A549 (cell line): ENCODE data around the gene OTULINL. TPM values are rescaled to one million over a fixed set of nuclear protein-coding genes. Genes with fewer than 3 reads are reported as not detected.

Source experiments
- ATAC-seq, 2 experiments: fragments of 200-7000 bp in 1 of 2; fragments of >200 bp in 1 of 2; cut with Nextera tagmentation in 1 of 2; cut with Tn5 transposase in 1 of 2; 3 replicates each; pipeline versions ENCODE4 v1.8.0 to v1.9.1; 2018 to 2020; ENCODE audit warnings: mild to moderate bottlenecking in 1 of 2, moderate library complexity in 1 of 2
- CTCF ChIA-PET: fragments of 300-600 bp; sonication (Branson Sonifier 250); formaldehyde crosslinking; extraction: SDS; loops from one replicate; lab custom pipeline; 2021; ENCODE audit warnings: antibody characterized with exemption, inconsistent platforms; lab: Yijun Ruan, JAX
- POLR2A ChIA-PET: fragments of 350-600 bp; formaldehyde crosslinking; extraction: SDS; loops from one replicate; lab custom pipeline; 2021; ENCODE audit warnings: antibody characterized with exemption, inconsistent platforms; lab: Yijun Ruan, JAX
- DNase-seq, 2 experiments: peaks; one replicate each; pipeline versions ENCODE4 v3.0.0 to v3.0.0-alpha.2; 2011 to 2016; ENCODE audit warnings: low read depth in 1 of 2, low spot score in 1 of 2
- FAIRE-seq: peaks from 2 replicates; lab custom pipeline; 2011; peaks lifted over from hg19 to GRCh38; lab: Jason Lieb, UNC
- H3K27ac ChIP-seq, 2 experiments: fragments of >200 bp; sonication (Bioruptor Twin); formaldehyde crosslinking; 3 replicates each; pipeline ENCODE4 v1.5.1; 2016 to 2017
- H3K4me1 ChIP-seq: fragments of >200 bp; sonication (Bioruptor Twin); formaldehyde crosslinking; 3 replicates; pipeline ENCODE4 v1.6.1; 2016
- H3K4me2 ChIP-seq: fragments of >200 bp; sonication (Bioruptor Twin); formaldehyde crosslinking; 3 replicates; pipeline ENCODE4 v1.6.1; 2016
- H3K4me3 ChIP-seq: fragments of >200 bp; sonication (Bioruptor Twin); formaldehyde crosslinking; 3 replicates; pipeline ENCODE4 v1.5.1; 2016
- H3K9me3 ChIP-seq: fragments of >200 bp; sonication (Bioruptor Twin); formaldehyde crosslinking; 3 replicates; pipeline ENCODE4 v1.6.1; 2016
- ATOH8 ChIP-seq: fragments of 250-450 bp; sonication (Bioruptor Pico); IDR thresholded peaks from 2 replicates; pipeline ENCODE4 v1.5.0; 2020; ENCODE audit warnings: low read depth, mild to moderate bottlenecking, moderate library complexity
- BCL3 ChIP-seq: fragments of >200 bp; sonication (Bioruptor Twin); formaldehyde crosslinking; IDR thresholded peaks from 3 replicates; pipeline ENCODE4 v1.6.1; 2016
- BHLHE40 ChIP-seq: IDR thresholded peaks from 2 replicates; pipeline ENCODE4 v1.6.1; 2012; ENCODE audit warnings: low read depth, low read length, inconsistent platforms
- CBX2 ChIP-seq: fragments of 200-600 bp; sonication (generic); IDR thresholded peaks from 2 replicates; pipeline ENCODE4 v1.6.1; 2016; ENCODE audit warnings: low read depth, mild to moderate bottlenecking, borderline replicate concordance
- CHD2 ChIP-seq: fragments of 150-350 bp; IDR thresholded peaks from 2 replicates; pipeline ENCODE4 v1.6.1; 2014; ENCODE audit warnings: low read length; ENCODE audit not compliant: partially characterized antibody
- CHD4 ChIP-seq: fragments of 200-600 bp; sonication (generic); IDR thresholded peaks from 2 replicates; pipeline ENCODE4 v1.6.1; 2016; ENCODE audit warnings: antibody characterized with exemption, mild to moderate bottlenecking, borderline replicate concordance
- EHF ChIP-seq: fragments of 250-450 bp; sonication (Bioruptor Pico); IDR thresholded peaks from 2 replicates; pipeline ENCODE4 v1.5.0; 2020; ENCODE audit warnings: mild to moderate bottlenecking
- EP300 ChIP-seq, 2 experiments: fragments of >200 bp; sonication (Bioruptor Twin); formaldehyde crosslinking; IDR thresholded peaks; 2 replicates in 1 of 2; 3 replicates in 1 of 2; pipeline ENCODE4 v1.6.1; 2016 to 2017
- ESRRA ChIP-seq: fragments of 150-350 bp; IDR thresholded peaks from 2 replicates; pipeline ENCODE4 v1.6.1; 2014; ENCODE audit warnings: mild to moderate bottlenecking, low read length, borderline replicate concordance
- FOSL2 ChIP-seq, 2 experiments: fragments of 450-650 bp in 1 of 2; fragments of >200 bp in 1 of 2; sonication (Bioruptor Twin) in 1 of 2; formaldehyde crosslinking; IDR thresholded peaks; 2 replicates each; pipeline versions ENCODE4 v1.5.0 to v1.6.1; 2016 to 2020; ENCODE audit warnings: mild to moderate bottlenecking in 1 of 2, moderate library complexity in 1 of 2
- FOXS1 ChIP-seq: fragments of 250-450 bp; sonication (Bioruptor Pico); IDR thresholded peaks from 2 replicates; pipeline ENCODE4 v1.5.0; 2020; ENCODE audit warnings: mild to moderate bottlenecking, moderate library complexity
- GATA3 ChIP-seq: IDR thresholded peaks from 2 replicates; pipeline ENCODE4 v1.6.1; 2012; ENCODE audit warnings: borderline replicate concordance
- HDAC2 ChIP-seq: fragments of 200-600 bp; sonication (generic); IDR thresholded peaks from 2 replicates; pipeline ENCODE4 v1.6.1; 2016
- HEYL ChIP-seq: fragments of 250-450 bp; sonication (Bioruptor Pico); IDR thresholded peaks from 2 replicates; pipeline ENCODE4 v1.8.0; 2021; ENCODE audit warnings: mild to moderate bottlenecking, moderate library complexity
- HMGXB4 ChIP-seq: fragments of 250-450 bp; sonication (Bioruptor Pico); IDR thresholded peaks from 2 replicates; pipeline ENCODE4 v1.5.0; 2021; ENCODE audit warnings: mild to moderate bottlenecking, moderate library complexity, borderline replicate concordance
- HOXA7 ChIP-seq: fragments of 250-450 bp; sonication (Bioruptor Pico); IDR thresholded peaks from 2 replicates; pipeline ENCODE4 v1.5.0; 2020; ENCODE audit warnings: mild to moderate bottlenecking, moderate library complexity
- HOXB13 ChIP-seq: fragments of 250-450 bp; sonication (Bioruptor Pico); IDR thresholded peaks from 2 replicates; pipeline ENCODE4 v1.5.0; 2020; ENCODE audit warnings: low read depth, mild to moderate bottlenecking, moderate library complexity
- HOXB5 ChIP-seq: fragments of 250-450 bp; sonication (Bioruptor Pico); IDR thresholded peaks from 2 replicates; pipeline ENCODE4 v1.5.0; 2020; ENCODE audit warnings: mild to moderate bottlenecking, moderate library complexity
- KDM5A ChIP-seq: fragments of 200-600 bp; sonication (generic); IDR thresholded peaks from 2 replicates; pipeline ENCODE4 v1.6.1; 2016; ENCODE audit warnings: antibody characterized with exemption, mild to moderate bottlenecking
- MAFK ChIP-seq: fragments of 450-650 bp; IDR thresholded peaks from 2 replicates; pipeline ENCODE4 v1.6.1; 2014; ENCODE audit not compliant: partially characterized antibody
- MAX ChIP-seq: IDR thresholded peaks from 2 replicates; pipeline ENCODE4 v1.6.1; 2012
- NFE2L2 ChIP-seq: fragments of 150-350 bp; conservative IDR thresholded peaks from 2 replicates; pipeline ENCODE4 v1.6.1; 2014; ENCODE audit warnings: low read length
- NR3C1 ChIP-seq: fragments of >200 bp; sonication (Bioruptor Twin); formaldehyde crosslinking; IDR thresholded peaks from 3 replicates; pipeline ENCODE4 v1.6.1; 2017
- PHF8 ChIP-seq: fragments of 200-600 bp; sonication (generic); IDR thresholded peaks from 2 replicates; pipeline ENCODE4 v1.6.1; 2016; ENCODE audit warnings: low read depth, mild to moderate bottlenecking, antibody characterized with exemption, moderate library complexity, borderline replicate concordance
- POLR2AphosphoS2 ChIP-seq: conservative IDR thresholded peaks from 2 replicates; pipeline ENCODE4 v1.6.1; 2012; ENCODE audit warnings: low read length, improper control_type of control experiment, inconsistent platforms
- RARB ChIP-seq: fragments of 250-450 bp; sonication (Bioruptor Pico); IDR thresholded peaks from 2 replicates; pipeline ENCODE4 v1.8.0; 2021; ENCODE audit warnings: mild to moderate bottlenecking, moderate library complexity
- RFX5 ChIP-seq: fragments of 450-650 bp; IDR thresholded peaks from 2 replicates; pipeline ENCODE4 v1.7.1; 2014; ENCODE audit warnings: antibody characterized with exemption, mild to moderate bottlenecking, moderate library complexity
- RNF2 ChIP-seq: fragments of 200-600 bp; sonication (generic); IDR thresholded peaks from 2 replicates; pipeline ENCODE4 v1.6.1; 2016; ENCODE audit warnings: low read depth, mild to moderate bottlenecking, antibody characterized with exemption, moderate library complexity, borderline replicate concordance
- SREBF2 ChIP-seq: fragments of 450-650 bp; IDR thresholded peaks from 2 replicates; pipeline ENCODE4 v1.6.1; 2014; ENCODE audit warnings: mild to moderate bottlenecking, moderate library complexity
- ZC3H11A ChIP-seq: fragments of 450-650 bp; IDR thresholded peaks from 2 replicates; pipeline ENCODE4 v1.6.1; 2014; ENCODE audit warnings: antibody characterized with exemption, mild to moderate bottlenecking
- WGBS: methylation state at CpG from one replicate; pipeline ENCODE4 v1.1.6; 2017; ENCODE audit errors: missing lambda C conversion rate; 5-methylcytosine and 5-hydroxymethylcytosine counted together
- polyA plus RNA-seq, 4 experiments: library from polyadenylated mRNA; depleted of rRNA in 3 of 4; stranded (reverse); fragments of >200 nt; fragmentation: RNase III in 1 of 4; extraction: RNeasy Plus Mini Kit Qiagen cat#74134 plus additional on column Dnase treatment in 1 of 4; gene quantifications; 2 replicates in 3 of 4; 3 replicates in 1 of 4; pipeline ENCODE4 v1.2.3, GENCODE V29; 2011 to 2017

OTULINL gene
- polyA plus RNA-seq, 2 of the 4 experiments (the other 2 are of a cell fraction), result 2.9 to 3.7 TPM

GRCh38 chr5:14590949-14591348, 9.4 kb downstream of the OTULINL start (continued):
- TF ChIP-seq NR3C1 (no peak), HEYL (CRISPR knock-in tag) (no peak), BCL3 (no peak)

GRCh38 chr5:14591548-14591947, 10.0 kb downstream of the OTULINL start:
- CTCF ChIA-PET, result interaction anchor here (1.0 to 1.9 kb wide), 2 partner anchors 9 to 57 kb away, joined by 7 read pairs; no protein-coding TSS in a partner anchor
- Histone ChIP-seq H3K9me3 (no peaks in the 10 kb centered on the region), H3K4me1 (peaks cover 10% of the 10 kb centered on the region; the same call in 1 of the 3 replicates), H3K4me2 (no peak overlapping the region), H3K27ac (no peak overlapping the region; a peak in 1 of 6 replicates), H3K4me3 (no peak overlapping the region)
- FAIRE-seq (no peak), DNase-seq (no peak), ATAC-seq (no peak)
- TF ChIP-seq MAFK, result no peak
- no peak for TF ChIP-seq CBX2
- no peak for TF ChIP-seq HOXA7 (CRISPR knock-in tag)
- TF ChIP-seq EHF (CRISPR knock-in tag), result no peak
- TF ChIP-seq PHF8, result no peak
- no peak for TF ChIP-seq FOSL2 (IDR thresholded peaks at IDR 0.05)
- TF ChIP-seq FOSL2 (CRISPR knock-in tag; IDR thresholded peaks at IDR 0.05), result no peak
- TF ChIP-seq RFX5, result no peak
- TF ChIP-seq EP300 (IDR thresholded peaks at IDR 0.05), result no peak
- no peak for TF ChIP-seq BCL3
- no peak for TF ChIP-seq RNF2
- no peak for TF ChIP-seq KDM5A
- TF ChIP-seq ATOH8 (CRISPR knock-in tag), result no peak
- no peak for TF ChIP-seq CHD4
- TF ChIP-seq SREBF2, result no peak
- TF ChIP-seq ZC3H11A, result no peak
- no peak for TF ChIP-seq GATA3
- no peak for TF ChIP-seq MAX
- no peak for TF ChIP-seq FOXS1 (CRISPR knock-in tag)
- 45% methylated on average over 2 of the region's 2 CpGs for WGBS
- POLR2A ChIA-PET, result no interaction called here

- Histone ChIP-seq H3K9me3 (no peaks in the 10 kb centered on the region), H3K4me2 (no peak overlapping the region), H3K4me3 (no peak overlapping the region), H3K4me1 (peaks cover 10% of the 10 kb centered on the region; the same call in 1 of the 3 replicates), H3K27ac (no peak overlapping the region)
- no peak for ATAC-seq
- WGBS, result 59% methylated on average over 4 of the region's 4 CpGs
- no peak for FAIRE-seq
- no peak for DNase-seq
- POLR2A ChIA-PET, result no interaction called here
- CTCF ChIA-PET, result interaction anchor here (1.0 to 1.9 kb wide), 3 partner anchors 9 to 616 kb away, joined by 3 to 7 read pairs (median 3); no protein-coding TSS in a partner anchor
- TF ChIP-seq HOXA7 (CRISPR knock-in tag) (no peak), BCL3 (no peak), NFE2L2 (no peak), HDAC2 (no peak), EP300 (IDR thresholded peaks at IDR 0.05) (no peak), BHLHE40 (no peak), HMGXB4 (CRISPR knock-in tag) (no peak), CHD2 (no peak), HOXB5 (CRISPR knock-in tag) (no peak), RARB (CRISPR knock-in tag) (no peak), POLR2AphosphoS2 (no peak), ESRRA (no peak), FOSL2 (IDR thresholded peaks at IDR 0.05) (no peak), FOSL2 (CRISPR knock-in tag; IDR thresholded peaks at IDR 0.05) (no peak), HOXB13 (CRISPR knock-in tag) (no peak)
- TF ChIP-seq, all 56 proteins: peak for 0
Measured at GRCh38 chr5:14593326-14594021, 11.9 kb downstream of the OTULINL start.
